Left ventricle myocardium inferior (tissue), 1 donor: ENCODE measurements around the gene DTX4. TPM values are rescaled to one million over a fixed set of nuclear protein-coding genes. Genes with fewer than 3 reads are reported as not detected.

Experiments
- DNase-seq: peaks from one replicate; pipeline ENCODE4 v3.0.0-alpha.2; 2020
- H3K27ac ChIP-seq: fragments of 200-600 bp; replicated peaks from 2 replicates; pipeline ENCODE4 v1.8.0; 2021
- H3K27me3 ChIP-seq: fragments of 200-600 bp; 2 replicates; pipeline ENCODE4 v1.8.0; 2021; ENCODE audit warnings: low read depth
- H3K36me3 ChIP-seq: fragments of 200-600 bp; 2 replicates; pipeline ENCODE4 v1.8.0; 2021
- H3K4me1 ChIP-seq: fragments of 200-600 bp; 2 replicates; pipeline ENCODE4 v1.8.0; 2021
- H3K4me3 ChIP-seq: fragments of 200-600 bp; 2 replicates; pipeline ENCODE4 v1.8.0; 2021; ENCODE audit warnings: mild to moderate bottlenecking, moderate library complexity
- H3K9me3 ChIP-seq: fragments of 200-600 bp; replicated peaks from 2 replicates; pipeline ENCODE4 v1.8.0; 2021
- CTCF ChIP-seq: fragments of 200-600 bp; IDR thresholded peaks from 2 replicates; pipeline ENCODE4 v1.8.0; 2021; ENCODE audit warnings: antibody characterized with exemption, mild to moderate bottlenecking, borderline replicate concordance
- intact Hi-C: fragments of 100-400 bp; cut with micrococcal nuclease; formaldehyde crosslinking; loops from one replicate; pipeline ENCODE4 v1.11.0; 2022
- total RNA-seq: library from RNA; stranded (reverse); fragmentation: NEBNext Ultra II Directional; extraction: Animal tissue kit (Norgen Biotek cat#: 25700); gene quantifications from one replicate; pipeline ENCODE4 v1.2.1, GENCODE V29; 2021
- donor health status: DM: no; HTN: yes; CAD: no; lungs with severe emphysema.

The DTX4 gene
- total RNA-seq, 1 donor from 2014 or later, result 1.8 TPM

- peaks cover 54% of the 10 kb centered on the region for H3K4me1 ChIP-seq
- peak overlapping the region; percentile 57 for H3K27ac ChIP-seq
- H3K9me3 ChIP-seq, result no peaks in the 10 kb centered on the region
- no peak overlapping the region for H3K4me3 ChIP-seq
- no peaks in the 10 kb centered on the region for H3K27me3 ChIP-seq
- intact Hi-C loops, result no loop called here
- peak; percentile 79 for DNase-seq
- H3K36me3 ChIP-seq, result peaks cover 8% of the 10 kb centered on the region
- no peak for TF ChIP-seq CTCF
Observed at GRCh38 chr11:59187587-59187986, 15.7 kb downstream of the DTX4 start.

GRCh38 chr11:59188954-59189353, 17.0 kb downstream of the DTX4 start:
- no peak for DNase-seq
- intact Hi-C loops, result no loop called here
- peaks cover 48% of the 10 kb centered on the region for H3K4me1 ChIP-seq
- TF ChIP-seq CTCF, result no peak
- H3K27ac ChIP-seq, result no peak overlapping the region
- no peak overlapping the region for H3K4me3 ChIP-seq
- H3K27me3 ChIP-seq, result no peaks in the 10 kb centered on the region
- H3K9me3 ChIP-seq, result no peaks in the 10 kb centered on the region
- H3K36me3 ChIP-seq, result peaks cover 11% of the 10 kb centered on the region

GRCh38 chr11:59189986-59190385, 18.1 kb downstream of the DTX4 start:
- peaks cover 11% of the 10 kb centered on the region for H3K36me3 ChIP-seq
- intact Hi-C loops, result no loop called here
- no peak overlapping the region for H3K27ac ChIP-seq
- peaks cover 40% of the 10 kb centered on the region for H3K4me1 ChIP-seq
- TF ChIP-seq CTCF, result no peak
- no peak for DNase-seq
- no peaks in the 10 kb centered on the region for H3K9me3 ChIP-seq
- no peaks in the 10 kb centered on the region for H3K27me3 ChIP-seq
- H3K4me3 ChIP-seq, result no peak overlapping the region

- Histone ChIP-seq H3K4me1 (peaks cover 29% of the 10 kb centered on the region), H3K4me3 (no peak overlapping the region), H3K27me3 (no peaks in the 10 kb centered on the region), H3K9me3 (no peaks in the 10 kb centered on the region), H3K36me3 (peaks cover 11% of the 10 kb centered on the region), H3K27ac (no peak overlapping the region)
- no peak for DNase-seq
- no peak for TF ChIP-seq CTCF
- intact Hi-C loops, result no loop called here
Observed at GRCh38 chr11:59191095-59191494, 19.2 kb downstream of the DTX4 start.

- no peaks in the 10 kb centered on the region for H3K9me3 ChIP-seq
- DNase-seq, result no peak
- no peaks in the 10 kb centered on the region for H3K27me3 ChIP-seq
- intact Hi-C loops, result no loop called here
- no peak for TF ChIP-seq CTCF
- no peak overlapping the region for H3K4me3 ChIP-seq
- H3K27ac ChIP-seq, result no peak overlapping the region
- H3K36me3 ChIP-seq, result peaks cover 11% of the 10 kb centered on the region
- H3K4me1 ChIP-seq, result peaks cover 23% of the 10 kb centered on the region
Observed at GRCh38 chr11:59191890-59192289, 20.0 kb downstream of the DTX4 start.
